Measurements from ENCODE around the gene ST6GALNAC3.

ST6GALNAC3 gene

DNA sequence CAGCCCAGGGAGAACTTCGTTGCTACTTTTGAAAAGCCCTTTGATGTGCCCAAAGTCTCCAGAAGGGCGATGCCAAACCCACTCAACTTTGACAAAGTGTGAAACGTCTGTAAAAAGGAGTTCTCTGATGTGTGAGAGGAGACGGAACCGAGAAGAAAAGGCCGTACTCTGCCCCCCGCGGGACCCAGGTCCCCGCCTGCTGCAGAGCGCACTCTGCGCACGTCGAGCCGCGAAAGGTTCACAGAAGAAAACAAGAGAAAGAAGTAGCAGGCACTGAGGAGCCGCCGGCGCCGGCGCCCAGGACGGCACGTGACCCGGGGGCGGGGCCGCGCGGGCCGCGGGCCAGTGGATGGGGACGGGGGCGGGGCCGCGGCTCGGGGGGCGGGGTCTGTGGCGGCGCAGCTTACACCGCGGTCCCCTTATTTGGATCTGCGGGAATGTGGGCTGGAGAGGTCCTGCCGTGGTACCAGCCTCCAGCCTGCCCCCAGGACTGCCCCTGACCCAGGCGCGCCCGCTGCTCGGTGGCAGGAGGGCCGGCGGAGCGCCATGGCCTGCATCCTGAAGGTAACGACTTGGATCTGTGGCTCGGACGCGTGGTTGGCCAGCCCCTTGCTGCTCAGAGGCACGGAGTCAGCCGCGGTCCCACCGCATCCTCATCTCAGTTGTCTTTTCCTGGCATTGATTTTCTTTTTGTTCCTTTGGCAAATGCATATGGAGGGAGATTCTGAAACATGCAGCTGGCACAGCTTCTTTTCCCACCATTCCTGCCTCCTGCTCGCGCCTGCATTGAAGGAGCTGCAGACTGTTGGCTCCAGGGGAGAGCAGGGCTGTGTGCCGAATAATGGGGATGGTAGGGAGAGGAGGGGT lies at the start of gene ST6GALNAC3 (continued):
- TF ChIP-seq ZNF10 (tag by site-specific recombination; IDR thresholded peaks at IDR 0.05) (0 out of 2 replicates have a peak, but pooled peaks have one; percentile 37), OVOL3 (tag by site-specific recombination; IDR thresholded peaks at IDR 0.05) (no peak), ZNF561 (tag by site-specific recombination; IDR thresholded peaks at IDR 0.05; ENCODE audit: borderline replicate concordance) (0 out of 2 replicates have a peak, but pooled peaks have one; percentile 53), ZNF621 (tag by site-specific recombination; IDR thresholded peaks at IDR 0.05) (no peak), ZFP69B (tag by site-specific recombination; IDR thresholded peaks at IDR 0.05) (no peak), ZFP37 (tag by site-specific recombination; IDR thresholded peaks at IDR 0.05) (peak; percentile 69; the same call in 1 of the 2 replicates), ZNF112 (tag by site-specific recombination; IDR thresholded peaks at IDR 0.05) (no peak), ZNF544 (tag by site-specific recombination; IDR thresholded peaks at IDR 0.05) (no peak), ZNF335 (tag by site-specific recombination; conservative IDR thresholded peaks at IDR 0.05) (peak; percentile 87), ZNF626 (tag by site-specific recombination; IDR thresholded peaks at IDR 0.05) (no peak), ZNF202 (tag by site-specific recombination; IDR thresholded peaks at IDR 0.05; ENCODE audit: borderline replicate concordance) (no peak), ZSCAN16 (tag by site-specific recombination; IDR thresholded peaks at IDR 0.05) (no peak), ZNF654 (tag by site-specific recombination; IDR thresholded peaks at IDR 0.05; ENCODE audit: low read depth) (no peak), ZNF354C (tag by site-specific recombination; IDR thresholded peaks at IDR 0.05; ENCODE audit: borderline replicate concordance, low read depth) (no peak), ZSCAN23 (tag by site-specific recombination; IDR thresholded peaks at IDR 0.05) (no peak), SP7 (tag by site-specific recombination; IDR thresholded peaks at IDR 0.05) (0 out of 2 replicates have a peak, but pooled peaks have one; percentile 47), ZBTB7A (tag by site-specific recombination; IDR thresholded peaks at IDR 0.05; ENCODE audit: low read depth) (no peak), WT1 (tag by site-specific recombination; IDR thresholded peaks at IDR 0.05) (no peak), IKZF3 (tag by site-specific recombination; IDR thresholded peaks at IDR 0.05) (0 out of 2 replicates have a peak, but pooled peaks have one; percentile 5), ZNF214 (tag by site-specific recombination; IDR thresholded peaks at IDR 0.05; ENCODE audit: borderline replicate concordance) (no peak), ZNF660 (tag by site-specific recombination; IDR thresholded peaks at IDR 0.05) (no peak), ZNF623 (tag by site-specific recombination; IDR thresholded peaks at IDR 0.05) (no peak), ZFP41 (tag by site-specific recombination; IDR thresholded peaks at IDR 0.05; ENCODE audit: borderline replicate concordance) (no peak), ZNF658 (tag by site-specific recombination; IDR thresholded peaks at IDR 0.05) (no peak), FEZF1 (tag by site-specific recombination; IDR thresholded peaks at IDR 0.05) (no peak), HOXA7 (CRISPR knock-in tag; IDR thresholded peaks at IDR 0.05; ENCODE audit: borderline replicate concordance) (no peak), ZNF610 (tag by site-specific recombination; IDR thresholded peaks at IDR 0.05; ENCODE audit: borderline replicate concordance) (no peak)
- TF ChIP-seq, protein P1, sequence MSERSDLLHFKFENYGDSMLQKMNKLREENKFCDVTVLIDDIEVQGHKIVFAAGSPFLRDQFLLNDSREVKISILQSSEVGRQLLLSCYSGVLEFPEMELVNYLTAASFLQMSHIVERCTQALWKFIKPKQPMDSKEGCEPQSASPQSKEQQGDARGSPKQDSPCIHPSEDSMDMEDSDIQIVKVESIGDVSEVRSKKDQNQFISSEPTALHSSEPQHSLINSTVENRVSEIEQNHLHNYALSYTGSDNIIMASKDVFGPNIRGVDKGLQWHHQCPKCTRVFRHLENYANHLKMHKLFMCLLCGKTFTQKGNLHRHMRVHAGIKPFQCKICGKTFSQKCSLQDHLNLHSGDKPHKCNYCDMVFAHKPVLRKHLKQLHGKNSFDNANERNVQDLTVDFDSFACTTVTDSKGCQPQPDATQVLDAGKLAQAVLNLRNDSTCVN (tag by site-specific recombination; optimal IDR thresholded peaks at IDR 0.05) = peak; percentile 71
- TF ChIP-seq, protein P2, sequence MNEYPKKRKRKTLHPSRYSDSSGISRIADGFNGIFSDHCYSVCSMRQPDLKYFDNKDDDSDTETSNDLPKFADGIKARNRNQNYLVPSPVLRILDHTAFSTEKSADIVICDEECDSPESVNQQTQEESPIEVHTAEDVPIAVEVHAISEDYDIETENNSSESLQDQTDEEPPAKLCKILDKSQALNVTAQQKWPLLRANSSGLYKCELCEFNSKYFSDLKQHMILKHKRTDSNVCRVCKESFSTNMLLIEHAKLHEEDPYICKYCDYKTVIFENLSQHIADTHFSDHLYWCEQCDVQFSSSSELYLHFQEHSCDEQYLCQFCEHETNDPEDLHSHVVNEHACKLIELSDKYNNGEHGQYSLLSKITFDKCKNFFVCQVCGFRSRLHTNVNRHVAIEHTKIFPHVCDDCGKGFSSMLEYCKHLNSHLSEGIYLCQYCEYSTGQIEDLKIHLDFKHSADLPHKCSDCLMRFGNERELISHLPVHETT (tag by site-specific recombination; IDR thresholded peaks at IDR 0.05) = no peak
- TF ChIP-seq, protein P3, sequence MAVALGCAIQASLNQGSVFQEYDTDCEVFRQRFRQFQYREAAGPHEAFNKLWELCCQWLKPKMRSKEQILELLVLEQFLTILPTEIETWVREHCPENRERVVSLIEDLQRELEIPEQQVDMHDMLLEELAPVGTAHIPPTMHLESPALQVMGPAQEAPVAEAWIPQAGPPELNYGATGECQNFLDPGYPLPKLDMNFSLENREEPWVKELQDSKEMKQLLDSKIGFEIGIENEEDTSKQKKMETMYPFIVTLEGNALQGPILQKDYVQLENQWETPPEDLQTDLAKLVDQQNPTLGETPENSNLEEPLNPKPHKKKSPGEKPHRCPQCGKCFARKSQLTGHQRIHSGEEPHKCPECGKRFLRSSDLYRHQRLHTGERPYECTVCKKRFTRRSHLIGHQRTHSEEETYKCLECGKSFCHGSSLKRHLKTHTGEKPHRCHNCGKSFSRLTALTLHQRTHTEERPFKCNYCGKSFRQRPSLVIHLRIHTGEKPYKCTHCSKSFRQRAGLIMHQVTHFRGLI (tag by site-specific recombination; IDR thresholded peaks at IDR 0.05) = no peak
- TF ChIP-seq, protein P4, sequence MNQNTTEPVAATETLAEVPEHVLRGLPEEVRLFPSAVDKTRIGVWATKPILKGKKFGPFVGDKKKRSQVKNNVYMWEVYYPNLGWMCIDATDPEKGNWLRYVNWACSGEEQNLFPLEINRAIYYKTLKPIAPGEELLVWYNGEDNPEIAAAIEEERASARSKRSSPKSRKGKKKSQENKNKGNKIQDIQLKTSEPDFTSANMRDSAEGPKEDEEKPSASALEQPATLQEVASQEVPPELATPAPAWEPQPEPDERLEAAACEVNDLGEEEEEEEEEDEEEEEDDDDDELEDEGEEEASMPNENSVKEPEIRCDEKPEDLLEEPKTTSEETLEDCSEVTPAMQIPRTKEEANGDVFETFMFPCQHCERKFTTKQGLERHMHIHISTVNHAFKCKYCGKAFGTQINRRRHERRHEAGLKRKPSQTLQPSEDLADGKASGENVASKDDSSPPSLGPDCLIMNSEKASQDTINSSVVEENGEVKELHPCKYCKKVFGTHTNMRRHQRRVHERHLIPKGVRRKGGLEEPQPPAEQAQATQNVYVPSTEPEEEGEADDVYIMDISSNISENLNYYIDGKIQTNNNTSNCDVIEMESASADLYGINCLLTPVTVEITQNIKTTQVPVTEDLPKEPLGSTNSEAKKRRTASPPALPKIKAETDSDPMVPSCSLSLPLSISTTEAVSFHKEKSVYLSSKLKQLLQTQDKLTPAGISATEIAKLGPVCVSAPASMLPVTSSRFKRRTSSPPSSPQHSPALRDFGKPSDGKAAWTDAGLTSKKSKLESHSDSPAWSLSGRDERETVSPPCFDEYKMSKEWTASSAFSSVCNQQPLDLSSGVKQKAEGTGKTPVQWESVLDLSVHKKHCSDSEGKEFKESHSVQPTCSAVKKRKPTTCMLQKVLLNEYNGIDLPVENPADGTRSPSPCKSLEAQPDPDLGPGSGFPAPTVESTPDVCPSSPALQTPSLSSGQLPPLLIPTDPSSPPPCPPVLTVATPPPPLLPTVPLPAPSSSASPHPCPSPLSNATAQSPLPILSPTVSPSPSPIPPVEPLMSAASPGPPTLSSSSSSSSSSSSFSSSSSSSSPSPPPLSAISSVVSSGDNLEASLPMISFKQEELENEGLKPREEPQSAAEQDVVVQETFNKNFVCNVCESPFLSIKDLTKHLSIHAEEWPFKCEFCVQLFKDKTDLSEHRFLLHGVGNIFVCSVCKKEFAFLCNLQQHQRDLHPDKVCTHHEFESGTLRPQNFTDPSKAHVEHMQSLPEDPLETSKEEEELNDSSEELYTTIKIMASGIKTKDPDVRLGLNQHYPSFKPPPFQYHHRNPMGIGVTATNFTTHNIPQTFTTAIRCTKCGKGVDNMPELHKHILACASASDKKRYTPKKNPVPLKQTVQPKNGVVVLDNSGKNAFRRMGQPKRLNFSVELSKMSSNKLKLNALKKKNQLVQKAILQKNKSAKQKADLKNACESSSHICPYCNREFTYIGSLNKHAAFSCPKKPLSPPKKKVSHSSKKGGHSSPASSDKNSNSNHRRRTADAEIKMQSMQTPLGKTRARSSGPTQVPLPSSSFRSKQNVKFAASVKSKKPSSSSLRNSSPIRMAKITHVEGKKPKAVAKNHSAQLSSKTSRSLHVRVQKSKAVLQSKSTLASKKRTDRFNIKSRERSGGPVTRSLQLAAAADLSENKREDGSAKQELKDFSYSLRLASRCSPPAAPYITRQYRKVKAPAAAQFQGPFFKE (tag by site-specific recombination; IDR thresholded peaks at IDR 0.05; ENCODE audit: borderline replicate concordance) = no peak

Measured in HEK293 (cell line).